Astrocyte (in vitro differentiated cells and primary cell): ENCODE data around the gene POLR2J. TPM values are rescaled to one million over a fixed set of nuclear protein-coding genes. Genes with fewer than 3 reads are reported as not detected.

Experiments
- DNase-seq: peaks from one replicate; pipeline ENCODE4 v3.0.0-alpha.2; 2010; ENCODE audit warnings: low read depth
- FAIRE-seq: peaks from 2 replicates; lab custom pipeline; 2011; peaks lifted over from hg19 to GRCh38; lab: Jason Lieb, UNC
- H2AFZ ChIP-seq: 2 replicates; pipeline ENCODE4 v1.6.0; 2012; ENCODE audit warnings: low read depth, low read length, inconsistent platforms
- H3K27ac ChIP-seq: 2 replicates; pipeline ENCODE4 v1.5.1; 2011; ENCODE audit warnings: low read depth, low read length, inconsistent platforms
- H3K27me3 ChIP-seq: 2 replicates; pipeline ENCODE4 v1.6.0; 2011; ENCODE audit warnings: low read length, inconsistent platforms; ENCODE audit not compliant: insufficient read depth
- H3K36me3 ChIP-seq: 2 replicates; pipeline ENCODE4 v1.5.1; 2011; ENCODE audit warnings: low read length, inconsistent platforms; ENCODE audit not compliant: insufficient read depth
- H3K4me1 ChIP-seq: 2 replicates; pipeline ENCODE4 v1.5.1; 2011; ENCODE audit warnings: low read length, inconsistent platforms; ENCODE audit not compliant: insufficient read depth
- H3K4me2 ChIP-seq: 2 replicates; pipeline ENCODE4 v1.6.0; 2012; ENCODE audit warnings: low read length, inconsistent platforms
- H3K4me3 ChIP-seq: 2 replicates; pipeline ENCODE4 v1.5.1; 2011; ENCODE audit warnings: low read depth, mild to moderate bottlenecking, low read length, inconsistent platforms; ENCODE audit not compliant: insufficient read depth
- H3K79me2 ChIP-seq: 2 replicates; pipeline ENCODE4 v1.6.0; 2012; ENCODE audit warnings: mild to moderate bottlenecking, low read length, inconsistent platforms; ENCODE audit not compliant: insufficient read depth
- H3K9ac ChIP-seq: 2 replicates; pipeline ENCODE4 v1.6.0; 2012; ENCODE audit warnings: mild to moderate bottlenecking, low read length, inconsistent platforms
- H3K9me3 ChIP-seq: 2 replicates; pipeline ENCODE4 v1.5.1; 2012; ENCODE audit warnings: low read depth, mild to moderate bottlenecking, low read length, inconsistent platforms; ENCODE audit not compliant: insufficient read depth
- H4K20me1 ChIP-seq: 2 replicates; pipeline ENCODE4 v1.6.0; 2012; ENCODE audit warnings: low read length, inconsistent platforms; ENCODE audit not compliant: insufficient read depth
- H3K27ac Mint-ChIP-seq: one replicate; pipeline ENCODE4 v1.8.0; 2021; ENCODE audit warnings: mild to moderate bottlenecking, mixed read lengths; ENCODE audit not compliant: unreplicated experiment
- H3K27me3 Mint-ChIP-seq: one replicate; pipeline ENCODE4 v1.8.0; 2021; ENCODE audit warnings: low read depth, mixed read lengths; ENCODE audit not compliant: unreplicated experiment
- H3K36me3 Mint-ChIP-seq: one replicate; pipeline ENCODE4 v1.8.0; 2021; ENCODE audit warnings: low read depth, mixed read lengths; ENCODE audit not compliant: unreplicated experiment
- H3K4me1 Mint-ChIP-seq: one replicate; pipeline ENCODE4 v1.8.0; 2021; ENCODE audit warnings: low read depth, mixed read lengths; ENCODE audit not compliant: unreplicated experiment
- H3K4me3 Mint-ChIP-seq: one replicate; pipeline ENCODE4 v1.8.0; 2021; ENCODE audit warnings: mild to moderate bottlenecking, moderate library complexity, mixed read lengths; ENCODE audit not compliant: unreplicated experiment
- H3K9me3 Mint-ChIP-seq: one replicate; pipeline ENCODE4 v1.8.0; 2021; ENCODE audit warnings: mild to moderate bottlenecking, mixed read lengths; ENCODE audit not compliant: unreplicated experiment
- CTCF ChIP-seq: IDR thresholded peaks from 2 replicates; pipeline ENCODE4 v1.5.1; 2011; ENCODE audit warnings: low read depth, mild to moderate bottlenecking, inconsistent platforms, low read length, moderate library complexity; ENCODE audit not compliant: insufficient read depth
- EZH2 ChIP-seq: IDR thresholded peaks from 2 replicates; pipeline ENCODE4 v1.6.1; 2012; ENCODE audit warnings: mild to moderate bottlenecking, low read length, inconsistent platforms; ENCODE audit not compliant: insufficient read depth
- total RNA-seq: library from RNA; stranded (reverse); gene quantifications from 2 replicates; pipeline ENCODE4 v1.2.1, GENCODE V29; 2021

Gene POLR2J
- total RNA-seq, 1 donor from 2014 or later = 41.4 TPM

GRCh38 chr7:102472126-102473041 lies 6.3 kb downstream of the POLR2J start:
- H3K36me3 Mint-ChIP-seq = peaks cover 4% of the 10 kb centered on the region
- Histone ChIP-seq H3K9me3 (no peaks in the 10 kb centered on the region), H4K20me1 (peaks cover 12% of the 10 kb centered on the region), H3K9ac (no peak overlapping the region), H3K27ac (no peak overlapping the region), H3K27me3 (no peaks in the 10 kb centered on the region), H3K79me2 (no peaks in the 10 kb centered on the region), H3K4me3 (no peak overlapping the region), H2AFZ (no peak overlapping the region), H3K36me3 (peaks cover 3% of the 10 kb centered on the region), H3K4me2 (no peak overlapping the region), H3K4me1 (no peaks in the 10 kb centered on the region)
- DNase-seq (no peak), FAIRE-seq (no peak)
- H3K27ac Mint-ChIP-seq = no peak overlapping the region
- TF ChIP-seq EZH2 = no peak
- TF ChIP-seq CTCF = no peak
- no peaks in the 10 kb centered on the region for H3K4me1 Mint-ChIP-seq
- H3K4me3 Mint-ChIP-seq = no peak overlapping the region
- no peaks in the 10 kb centered on the region for H3K9me3 Mint-ChIP-seq
- H3K27me3 Mint-ChIP-seq = no peaks in the 10 kb centered on the region

DNA sequence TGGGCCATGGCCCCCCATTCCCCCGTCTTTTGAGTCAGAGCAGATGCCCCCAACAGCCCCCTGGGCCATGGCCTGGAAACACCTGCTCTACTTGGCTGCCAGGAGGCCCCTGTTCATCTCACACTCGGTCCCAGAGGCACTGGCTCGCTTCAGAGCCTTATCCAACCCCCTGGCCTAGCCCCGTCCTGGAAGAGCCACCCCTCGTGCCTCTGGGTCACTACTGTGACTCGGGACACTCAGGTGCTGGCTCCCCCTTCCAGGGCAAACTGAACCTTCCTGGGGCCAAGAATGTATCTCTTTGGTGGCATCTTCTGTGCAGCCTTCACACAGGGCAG lies 7.0 kb downstream of the POLR2J start:
- no peaks in the 10 kb centered on the region for H3K27me3 ChIP-seq

More for the DNA sequence above, 7.0 kb downstream of the POLR2J start:
- H3K27me3 Mint-ChIP-seq = no peaks in the 10 kb centered on the region
- TF ChIP-seq CTCF (no peak), EZH2 (no peak)
- no peaks in the 10 kb centered on the region for H3K4me1 Mint-ChIP-seq
- no peak overlapping the region for H3K9ac ChIP-seq
- no peaks in the 10 kb centered on the region for H3K9me3 ChIP-seq
- peaks cover 2% of the 10 kb centered on the region for H3K4me1 ChIP-seq
- H3K4me3 Mint-ChIP-seq = no peak overlapping the region
- H4K20me1 ChIP-seq = peaks cover 18% of the 10 kb centered on the region
- no peak overlapping the region for H3K4me3 ChIP-seq
- no peak overlapping the region for H3K27ac ChIP-seq
- DNase-seq (no peak), FAIRE-seq (no peak)
- peaks cover 3% of the 10 kb centered on the region for H3K36me3 ChIP-seq
- no peak overlapping the region for H3K4me2 ChIP-seq
- H3K9me3 Mint-ChIP-seq = no peaks in the 10 kb centered on the region
- H3K36me3 Mint-ChIP-seq = peaks cover 4% of the 10 kb centered on the region
- H3K27ac Mint-ChIP-seq = no peak overlapping the region
- H2AFZ ChIP-seq = no peak overlapping the region
- no peaks in the 10 kb centered on the region for H3K79me2 ChIP-seq
